GM12872 (cell line): ENCODE results near the gene CCDC183.

Source experiments
- TF ChIP-seq, protein P1 (sequence below): IDR thresholded peaks from 3 replicates; pipeline ENCODE4 v1.5.1; 2011; ENCODE audit warnings: low read depth, mild to moderate bottlenecking, low read length, moderate library complexity; ENCODE audit not compliant: insufficient read depth

The CCDC183 gene

DNA sequence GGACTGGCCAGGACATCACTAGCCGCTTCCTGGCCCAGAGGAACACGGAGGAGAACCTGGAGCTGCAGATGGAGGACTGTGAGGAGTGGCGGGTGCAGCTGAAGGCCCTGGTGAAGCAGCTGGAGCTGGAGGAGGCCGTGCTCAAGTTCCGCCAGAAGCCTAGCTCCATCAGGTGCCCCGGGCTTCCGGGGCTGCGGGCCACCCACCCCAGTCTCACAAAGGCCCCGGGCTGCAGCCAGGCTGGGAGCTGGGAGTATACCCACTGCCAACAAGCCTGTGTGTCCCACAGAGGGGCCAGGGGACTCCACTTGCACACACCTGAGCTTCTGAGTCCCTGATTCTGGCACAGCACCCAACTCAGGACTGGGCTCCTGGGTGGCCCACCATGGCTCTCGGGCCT, 9.9 kb downstream of the CCDC183 start:
- TF ChIP-seq, protein P1, sequence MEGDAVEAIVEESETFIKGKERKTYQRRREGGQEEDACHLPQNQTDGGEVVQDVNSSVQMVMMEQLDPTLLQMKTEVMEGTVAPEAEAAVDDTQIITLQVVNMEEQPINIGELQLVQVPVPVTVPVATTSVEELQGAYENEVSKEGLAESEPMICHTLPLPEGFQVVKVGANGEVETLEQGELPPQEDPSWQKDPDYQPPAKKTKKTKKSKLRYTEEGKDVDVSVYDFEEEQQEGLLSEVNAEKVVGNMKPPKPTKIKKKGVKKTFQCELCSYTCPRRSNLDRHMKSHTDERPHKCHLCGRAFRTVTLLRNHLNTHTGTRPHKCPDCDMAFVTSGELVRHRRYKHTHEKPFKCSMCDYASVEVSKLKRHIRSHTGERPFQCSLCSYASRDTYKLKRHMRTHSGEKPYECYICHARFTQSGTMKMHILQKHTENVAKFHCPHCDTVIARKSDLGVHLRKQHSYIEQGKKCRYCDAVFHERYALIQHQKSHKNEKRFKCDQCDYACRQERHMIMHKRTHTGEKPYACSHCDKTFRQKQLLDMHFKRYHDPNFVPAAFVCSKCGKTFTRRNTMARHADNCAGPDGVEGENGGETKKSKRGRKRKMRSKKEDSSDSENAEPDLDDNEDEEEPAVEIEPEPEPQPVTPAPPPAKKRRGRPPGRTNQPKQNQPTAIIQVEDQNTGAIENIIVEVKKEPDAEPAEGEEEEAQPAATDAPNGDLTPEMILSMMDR: no peak

DNA sequence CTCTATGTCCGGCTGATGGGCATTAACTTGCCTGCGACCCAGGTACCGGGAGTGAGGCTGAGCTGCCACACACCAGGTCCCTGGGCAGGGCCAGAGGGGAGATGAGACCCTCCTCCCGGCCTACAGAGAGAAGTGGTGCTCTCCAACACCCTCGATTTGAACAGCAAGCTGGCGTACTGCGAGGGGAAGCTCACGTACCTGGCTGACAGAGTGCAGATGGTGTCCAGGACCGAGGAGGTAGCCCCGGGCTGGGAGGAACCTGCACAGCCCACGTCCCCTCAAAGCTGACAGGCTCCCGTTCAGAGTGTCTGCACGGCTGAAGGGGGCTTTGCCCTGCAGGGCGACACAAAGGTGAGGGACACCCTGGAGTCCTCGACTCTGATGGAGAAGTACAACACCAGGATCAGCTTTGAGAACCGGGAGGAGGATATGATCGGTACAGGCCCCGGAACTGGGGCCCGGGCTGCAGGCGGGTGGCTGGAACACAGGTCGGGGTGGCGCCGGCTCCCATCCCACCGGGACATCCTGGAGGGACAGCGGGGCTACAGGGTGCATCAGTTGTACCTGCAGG, 10.6 kb downstream of the CCDC183 start:
- TF ChIP-seq, protein P1: no peak

DNA sequence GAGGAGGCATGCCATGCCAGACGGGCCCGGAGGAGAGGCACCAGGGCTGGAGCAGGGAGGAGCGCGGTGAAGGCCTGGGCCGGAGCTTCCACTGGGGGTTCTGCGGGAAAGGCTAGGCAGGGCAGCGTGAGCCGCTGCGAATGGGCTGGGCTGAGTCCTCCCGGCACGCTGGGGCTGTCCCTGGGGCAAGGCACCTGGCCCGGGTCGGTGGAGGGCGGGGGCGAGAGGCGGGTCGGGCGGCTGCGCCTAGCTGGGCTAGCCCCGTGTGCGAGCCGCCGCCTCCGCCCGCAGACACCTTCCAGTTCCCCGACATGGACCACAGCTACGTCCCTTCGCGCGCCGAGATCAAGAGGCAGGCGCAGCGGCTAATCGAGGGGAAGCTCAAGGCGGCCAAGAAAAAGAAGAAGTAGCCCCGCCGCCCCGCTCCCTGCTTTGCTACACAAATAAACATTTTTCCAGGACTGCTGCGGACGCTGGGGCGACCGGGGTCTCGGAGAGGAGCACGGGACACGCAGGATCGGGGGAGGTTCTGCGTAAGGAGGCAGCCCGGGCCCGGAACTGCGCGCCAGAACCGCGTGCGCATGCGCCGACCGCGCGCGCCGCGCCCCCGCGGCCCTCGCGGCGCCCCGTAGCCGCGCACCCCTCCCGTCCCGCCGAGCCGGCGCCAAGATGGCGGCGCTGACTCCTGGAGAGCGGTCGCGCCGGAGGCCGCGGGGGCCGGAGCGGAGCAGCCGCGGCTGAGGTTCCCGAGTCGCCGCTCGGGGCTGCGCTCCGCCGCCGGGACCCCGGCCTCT, 11.3 kb downstream of the CCDC183 start, which contains the start of gene RABL6:
TSS of gene RABL6 (plus strand) at position 668 of the 794 bp plus-strand sequence. CDS start 249 bp downstream, outside the sequence.
- TF ChIP-seq, protein P1: no peak

DNA sequence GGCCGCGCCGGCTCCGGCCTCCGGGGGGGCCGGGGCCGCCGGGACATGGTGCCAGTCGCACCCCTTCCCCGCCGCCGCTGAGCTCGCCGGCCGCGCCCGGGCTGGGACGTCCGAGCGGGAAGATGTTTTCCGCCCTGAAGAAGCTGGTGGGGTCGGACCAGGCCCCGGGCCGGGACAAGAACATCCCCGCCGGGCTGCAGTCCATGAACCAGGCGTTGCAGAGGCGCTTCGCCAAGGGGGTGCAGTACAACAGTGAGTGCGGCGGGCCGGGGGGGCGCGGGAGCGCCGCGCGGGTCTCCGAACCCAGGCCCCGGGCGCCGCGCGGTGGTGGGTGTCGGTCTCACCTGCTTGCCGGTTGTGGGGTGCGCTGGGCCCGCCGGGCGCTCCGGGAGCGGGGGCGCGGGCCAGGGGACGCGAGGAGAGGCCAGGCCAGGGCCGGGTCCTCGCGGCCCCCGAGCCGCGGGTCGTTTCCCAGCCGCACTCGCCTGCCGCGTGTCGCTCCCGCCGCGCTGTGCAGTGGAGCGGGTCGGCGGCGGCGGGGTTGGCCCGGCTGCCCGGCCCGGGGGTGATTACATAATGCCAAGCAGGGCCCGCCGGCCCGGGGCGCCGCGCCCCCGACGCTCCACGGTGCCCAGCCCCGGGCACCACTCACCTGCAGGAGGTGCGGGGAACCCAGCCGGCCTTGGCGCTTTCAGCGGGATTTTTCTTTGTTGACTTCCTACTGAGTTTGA, 12.1 kb downstream of the CCDC183 start:
- TF ChIP-seq, protein P1: no peak

DNA sequence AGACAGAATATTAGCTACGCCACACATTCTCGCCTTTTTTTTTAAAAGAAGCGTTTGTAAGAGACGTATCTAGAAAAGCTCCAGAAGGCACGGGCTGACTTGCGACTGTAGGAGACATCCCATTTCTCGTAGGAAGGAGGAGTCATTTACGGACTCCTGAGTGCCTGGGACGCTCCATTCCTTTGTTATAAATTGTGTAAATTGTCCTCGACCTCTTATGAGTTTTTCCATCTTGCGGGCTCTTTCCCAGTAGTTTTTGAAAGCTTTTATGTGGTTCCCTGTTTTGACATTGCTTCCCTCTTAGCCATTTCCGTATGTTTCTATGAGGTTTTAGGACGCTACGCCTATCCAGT, 12.6 kb downstream of the CCDC183 start:
- TF ChIP-seq, protein P1: no peak

DNA sequence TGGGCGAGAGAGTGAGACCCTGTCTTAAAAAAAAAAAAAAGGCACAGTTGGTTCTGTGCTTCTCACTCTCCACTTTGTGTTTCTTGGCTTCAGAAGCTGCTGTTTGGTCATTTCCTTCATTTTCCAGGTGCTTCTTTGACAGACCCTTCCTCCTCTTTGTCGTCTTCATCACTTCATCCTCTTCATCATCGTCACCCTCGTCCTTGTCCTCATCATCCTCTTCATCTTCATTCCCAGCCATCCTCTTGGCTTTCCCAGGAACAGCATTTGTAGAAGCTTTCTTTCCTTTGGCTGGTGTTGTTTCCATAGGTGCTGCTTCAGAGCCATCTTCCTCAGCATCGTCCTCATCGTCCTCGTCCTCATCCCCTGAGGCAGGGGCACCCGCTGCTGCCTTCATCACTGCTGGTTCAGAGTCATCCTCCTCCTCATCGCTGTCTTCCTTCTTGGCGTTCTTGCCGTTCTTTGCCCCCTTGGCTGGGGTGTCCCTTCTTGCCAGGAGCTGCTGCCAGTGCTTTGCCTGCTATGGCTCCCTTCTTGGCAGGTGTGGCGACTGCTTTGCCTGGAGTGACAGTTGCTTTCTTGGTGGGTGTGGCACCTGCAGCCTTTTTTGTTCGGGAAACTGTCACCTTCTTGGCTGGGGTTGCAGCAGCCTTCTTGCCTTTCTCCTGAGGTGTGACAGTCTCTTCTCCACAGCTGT, 18.7 kb downstream of the CCDC183 start:
- TF ChIP-seq, protein P1: no peak

DNA sequence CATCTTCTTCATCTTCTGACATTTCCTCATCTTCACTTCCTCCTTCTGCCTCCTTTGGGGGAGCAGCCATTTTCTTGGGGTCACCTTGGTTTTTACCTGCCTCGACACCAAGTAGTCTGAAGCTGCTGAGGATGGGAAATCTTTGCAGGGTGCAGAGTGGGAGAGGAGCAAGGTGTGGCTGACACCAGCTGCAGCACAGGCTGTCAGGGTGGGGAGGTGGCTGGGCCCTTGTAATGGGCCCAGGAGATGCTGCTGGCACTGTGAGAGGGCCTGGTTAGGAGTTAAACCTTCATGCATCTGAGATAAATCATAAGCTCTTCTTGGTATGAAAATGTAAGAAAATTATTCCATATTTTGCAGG, 19.3 kb downstream of the CCDC183 start:
- TF ChIP-seq, protein P1: no peak
